ENCODE measurements around the gene AKT1.

GRCh38 chr14:104801520-104802393, 6.2 kb upstream of the AKT1 start:
- TF ChIP-seq CTCF (IDR thresholded peaks at IDR 0.05 in 4 of 5, conservative IDR thresholded peaks at IDR 0.05 in 1 of 5) (no peak), POLR2A (IDR thresholded peaks at IDR 0.05) (no peak)
